Measurements from ENCODE around the gene KIN. TPM values are rescaled to one million over a fixed set of nuclear protein-coding genes. Genes with fewer than 3 reads are reported as not detected.

Gene KIN
- total and polyA plus RNA-seq, 2 of the 4 experiments (the other 2 are of a cell fraction): 3.0 to 6.4 TPM

DNA sequence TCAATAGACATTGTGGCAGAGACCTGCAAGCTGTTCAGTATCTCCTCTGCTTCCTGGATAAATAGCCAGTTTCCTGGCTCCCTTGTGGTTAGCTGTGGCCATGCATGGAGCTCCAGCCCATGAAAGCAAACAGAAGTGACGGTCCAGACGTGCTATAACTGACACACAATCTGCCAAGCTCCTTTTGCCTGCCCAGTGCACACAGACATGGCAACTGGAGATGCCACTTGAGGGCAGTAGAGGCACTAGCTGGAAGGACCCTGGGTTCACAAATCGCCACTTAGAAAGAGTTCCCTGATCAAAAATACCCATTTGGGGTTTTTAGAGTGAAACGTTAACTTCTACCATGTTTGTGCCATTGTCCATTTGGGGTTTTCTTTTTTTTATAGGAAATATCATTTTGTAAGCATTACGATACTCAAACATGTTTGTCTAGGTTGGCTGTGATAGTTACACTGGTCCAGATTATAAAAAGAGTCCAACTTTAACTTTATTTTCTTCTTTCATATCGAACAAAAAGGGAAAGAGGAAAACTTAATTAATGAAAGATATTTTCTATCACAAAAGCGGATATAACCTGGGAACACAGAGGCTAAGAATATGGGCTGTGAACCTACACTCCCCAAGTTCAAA lies 31.3 kb downstream of the KIN start:
- in situ Hi-C loops (cut with MboI; ENCODE audit: low sequenced_read_pairs) (no loop called here), intact Hi-C loops (cut with micrococcal nuclease) (loop anchor here (10.0 kb wide), 1 partner anchor 1548 kb away; no protein-coding TSS in a partner anchor), dilution Hi-C loops (cut with HindIII; ENCODE audit: low sequenced_read_pairs, unreplicated experiment) (no loop called here)
- Histone ChIP-seq H2BK15ac (ENCODE audit: low read depth, low read length) (no peak overlapping the region), H2BK120ac (ENCODE audit: low read depth, low read length) (no peak overlapping the region), H4K20me1 (ENCODE audit: insufficient read depth, low read length) (peaks cover 3% of the 10 kb centered on the region; the same call in 1 of the 2 replicates), H3K18ac (ENCODE audit: low read depth, low read length) (no peak overlapping the region), H3K23ac (ENCODE audit: low read depth, low read length) (no peak overlapping the region), H3K9ac (ENCODE audit: low read depth, low read length) (no peak overlapping the region), H3K36me3 (ENCODE audit: control insufficient read depth, insufficient read depth, low read length) (peaks cover 36% of the 10 kb centered on the region), H3K4me2 (ENCODE audit: low read depth, low read length) (no peak overlapping the region), H3K27me3 (ENCODE audit: control insufficient read depth, insufficient read depth, low read length) (no peaks in the 10 kb centered on the region), H4K5ac (ENCODE audit: low read depth, low read length) (no peak overlapping the region), H3K27ac (ENCODE audit: insufficient read depth, low read length) (no peak overlapping the region), H3K79me1 (ENCODE audit: low read depth in 1 of 2, low read length in 2 of 2) (no peaks in the 10 kb centered on the region; a peak in 1 of 4 replicates), H4K8ac (ENCODE audit: low read depth in 2 of 2, low read length in 2 of 2) (no peak overlapping the region), H3K14ac (replicated peaks; ENCODE audit: low read depth, low read length) (no peak overlapping the region), H3K9me3 (ENCODE audit: control insufficient read depth, insufficient read depth, low read length) (no peaks in the 10 kb centered on the region), H2AK5ac (ENCODE audit: low read depth, low read length) (no peak overlapping the region), H2AFZ (replicated peaks; ENCODE audit: low read length, poor library complexity) (no peak overlapping the region), H3K9me1 (ENCODE audit: insufficient read depth, low read length) (no peaks in the 10 kb centered on the region), H3K56ac (ENCODE audit: extremely low read depth, insufficient read depth, low read length) (no peak overlapping the region), H3K4ac (ENCODE audit: low read depth, low read length) (no peak overlapping the region), H2BK20ac (ENCODE audit: low read depth, low read length) (no peak overlapping the region), H3K4me1 (ENCODE audit: control insufficient read depth, insufficient read depth, low read length) (no peaks in the 10 kb centered on the region), H2BK5ac (ENCODE audit: low read depth, low read length, poor library complexity, severe bottlenecking) (no peak overlapping the region), H4K91ac (ENCODE audit: insufficient read depth, low read depth, low read length) (no peak overlapping the region), H2AK9ac (replicated peaks; ENCODE audit: low read depth, low read length, poor library complexity) (no peak overlapping the region), H3K4me3 (ENCODE audit: insufficient read depth, low read depth, low read length) (no peak overlapping the region)
- DNase-seq (peak; percentile 8), ATAC-seq (ENCODE audit: low read depth) (peak; percentile 56; the same call in 1 of the 2 replicates)
- TF ChIP-seq MAFK (IDR thresholded peaks at IDR 0.05; ENCODE audit: low read depth, low read length) (no peak), RFX5 (IDR thresholded peaks at IDR 0.05; ENCODE audit: low read depth, low read length) (no peak), SMC3 (IDR thresholded peaks at IDR 0.05; ENCODE audit: low read depth, low read length) (no peak), NFE2L2 (IDR thresholded peaks at IDR 0.05; ENCODE audit: low read depth, low read length) (no peak), FOS (IDR thresholded peaks at IDR 0.05; ENCODE audit: low read depth, low read length) (no peak), RAD21 (IDR thresholded peaks at IDR 0.05; ENCODE audit: low read length) (peak; percentile 37; the same call in 1 of the 2 replicates)
- TF ChIP-seq, protein P1, sequence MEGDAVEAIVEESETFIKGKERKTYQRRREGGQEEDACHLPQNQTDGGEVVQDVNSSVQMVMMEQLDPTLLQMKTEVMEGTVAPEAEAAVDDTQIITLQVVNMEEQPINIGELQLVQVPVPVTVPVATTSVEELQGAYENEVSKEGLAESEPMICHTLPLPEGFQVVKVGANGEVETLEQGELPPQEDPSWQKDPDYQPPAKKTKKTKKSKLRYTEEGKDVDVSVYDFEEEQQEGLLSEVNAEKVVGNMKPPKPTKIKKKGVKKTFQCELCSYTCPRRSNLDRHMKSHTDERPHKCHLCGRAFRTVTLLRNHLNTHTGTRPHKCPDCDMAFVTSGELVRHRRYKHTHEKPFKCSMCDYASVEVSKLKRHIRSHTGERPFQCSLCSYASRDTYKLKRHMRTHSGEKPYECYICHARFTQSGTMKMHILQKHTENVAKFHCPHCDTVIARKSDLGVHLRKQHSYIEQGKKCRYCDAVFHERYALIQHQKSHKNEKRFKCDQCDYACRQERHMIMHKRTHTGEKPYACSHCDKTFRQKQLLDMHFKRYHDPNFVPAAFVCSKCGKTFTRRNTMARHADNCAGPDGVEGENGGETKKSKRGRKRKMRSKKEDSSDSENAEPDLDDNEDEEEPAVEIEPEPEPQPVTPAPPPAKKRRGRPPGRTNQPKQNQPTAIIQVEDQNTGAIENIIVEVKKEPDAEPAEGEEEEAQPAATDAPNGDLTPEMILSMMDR (conservative IDR thresholded peaks at IDR 0.05; ENCODE audit: low read depth, low read length): peak; percentile 36; the same call in 1 of the 2 replicates
- BruUV-seq (replicated peaks): no TSS peak
- CTCF ChIA-PET: interaction anchor here (0.6 kb wide), 2 partner anchors 68 to 88 kb away, joined by 3 to 5 read pairs; no protein-coding TSS in a partner anchor
- POLR2A ChIA-PET (ENCODE audit: unreplicated experiment): no interaction called here
- no CpG with 5 or more reads among the region's 7 CpGs for WGBS, 2 experiments (ENCODE audit: extremely low coverage in 2 of 2, insufficient read length in 1 of 2)

Data from IMR-90 (cell line).